ENCODE measurements around the gene CTU2.

The CTU2 gene

DNA sequence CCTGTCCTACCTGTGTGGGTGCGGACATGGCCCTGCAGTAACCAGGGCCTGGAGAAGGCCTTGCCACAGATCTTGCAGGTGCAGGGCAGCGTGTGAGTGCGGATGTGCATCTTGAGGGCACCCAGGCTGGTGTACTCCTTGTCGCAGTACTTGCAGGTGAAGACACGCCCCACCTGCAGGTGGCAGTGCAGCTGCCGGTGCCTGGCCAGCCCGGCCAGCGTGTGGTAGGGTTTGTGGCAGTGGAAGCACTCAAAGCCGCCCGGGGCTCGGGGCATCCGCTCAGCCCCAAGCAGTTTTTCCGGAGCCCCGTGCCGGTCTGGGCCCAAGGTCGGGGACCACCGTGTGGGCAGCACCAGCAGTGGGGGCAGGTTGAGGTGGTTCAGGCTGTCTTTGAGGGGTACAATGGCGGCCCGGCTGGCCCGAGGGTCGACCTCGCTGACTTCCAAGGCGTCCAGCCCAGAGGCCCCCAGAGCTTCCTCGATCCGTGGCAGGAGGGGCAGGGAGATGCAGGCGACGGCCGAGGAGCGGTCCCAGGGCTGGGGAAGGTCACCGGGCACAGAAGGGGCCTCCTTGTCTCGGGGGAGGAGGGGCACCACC is 25.1 kb upstream of the CTU2 start:
- FAIRE-seq, result no peak
- DNase-seq (ENCODE audit: low spot score), result no peak

DNA sequence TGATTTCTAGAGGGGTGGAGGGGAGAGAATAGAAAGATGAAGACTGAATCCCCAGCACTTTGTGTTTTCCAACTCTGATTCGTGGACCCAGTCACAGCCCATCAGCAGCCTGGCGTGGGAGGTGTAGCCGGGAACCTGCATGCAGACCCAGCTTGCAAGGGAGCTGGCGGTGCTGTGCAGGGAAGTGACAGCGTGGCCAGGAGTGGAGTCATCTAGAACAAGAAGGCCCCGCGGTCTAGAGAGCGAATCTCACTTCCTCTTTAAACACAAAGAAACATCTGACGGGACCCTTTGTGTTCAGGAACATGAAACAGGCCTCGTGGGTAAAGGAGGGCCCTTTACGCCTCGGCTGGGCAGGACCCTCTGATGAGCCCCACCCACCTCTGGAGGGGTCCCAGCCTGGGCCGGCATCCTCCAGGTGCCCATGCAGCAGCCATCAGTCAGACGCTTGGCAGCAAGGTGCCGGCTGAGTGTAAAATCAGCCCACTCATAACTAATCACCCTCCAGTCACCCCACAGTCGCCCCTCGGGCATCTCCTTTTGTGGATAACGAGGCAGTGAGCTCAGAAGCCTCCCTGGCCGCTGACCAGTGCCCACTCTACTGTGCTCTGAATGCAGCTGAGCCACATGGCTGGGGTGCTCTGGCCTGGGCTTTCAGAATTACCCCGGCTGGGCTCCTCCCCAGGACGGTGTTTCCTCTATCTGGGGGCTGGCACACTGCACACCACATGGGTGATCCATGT is 24.4 kb upstream of the CTU2 start:
- no peak for FAIRE-seq
- DNase-seq (ENCODE audit: low spot score), result no peak

DNA sequence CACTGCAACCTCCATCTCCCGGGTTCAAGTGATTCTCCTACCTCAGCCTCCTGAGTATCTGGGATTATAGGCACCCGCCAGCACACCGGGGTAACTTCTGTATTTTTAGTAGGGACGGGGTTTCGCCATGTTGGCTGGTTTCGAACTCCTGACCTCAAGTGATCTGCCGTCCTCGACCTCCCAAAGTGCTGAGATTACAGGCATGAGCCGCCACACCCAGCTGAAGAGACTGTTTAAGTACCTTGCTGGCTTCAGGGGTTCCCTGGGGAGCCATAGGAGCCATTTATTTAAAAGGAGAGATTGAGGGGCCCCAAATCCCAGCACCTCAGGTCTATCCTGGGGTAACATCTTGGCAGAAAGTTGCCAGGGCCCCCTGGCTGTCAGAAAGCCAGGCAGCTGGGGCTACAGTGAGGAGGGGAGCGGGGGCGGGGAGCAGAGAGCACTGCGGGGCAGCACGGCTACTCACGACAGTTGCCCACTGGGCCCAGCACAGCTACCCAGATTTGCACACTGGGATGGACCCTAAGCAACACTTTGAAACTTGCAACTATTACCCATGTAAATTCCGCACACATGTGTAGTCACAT is 21.6 kb upstream of the CTU2 start:
- no peak for DNase-seq (ENCODE audit: low spot score)
- no peak for FAIRE-seq

DNA sequence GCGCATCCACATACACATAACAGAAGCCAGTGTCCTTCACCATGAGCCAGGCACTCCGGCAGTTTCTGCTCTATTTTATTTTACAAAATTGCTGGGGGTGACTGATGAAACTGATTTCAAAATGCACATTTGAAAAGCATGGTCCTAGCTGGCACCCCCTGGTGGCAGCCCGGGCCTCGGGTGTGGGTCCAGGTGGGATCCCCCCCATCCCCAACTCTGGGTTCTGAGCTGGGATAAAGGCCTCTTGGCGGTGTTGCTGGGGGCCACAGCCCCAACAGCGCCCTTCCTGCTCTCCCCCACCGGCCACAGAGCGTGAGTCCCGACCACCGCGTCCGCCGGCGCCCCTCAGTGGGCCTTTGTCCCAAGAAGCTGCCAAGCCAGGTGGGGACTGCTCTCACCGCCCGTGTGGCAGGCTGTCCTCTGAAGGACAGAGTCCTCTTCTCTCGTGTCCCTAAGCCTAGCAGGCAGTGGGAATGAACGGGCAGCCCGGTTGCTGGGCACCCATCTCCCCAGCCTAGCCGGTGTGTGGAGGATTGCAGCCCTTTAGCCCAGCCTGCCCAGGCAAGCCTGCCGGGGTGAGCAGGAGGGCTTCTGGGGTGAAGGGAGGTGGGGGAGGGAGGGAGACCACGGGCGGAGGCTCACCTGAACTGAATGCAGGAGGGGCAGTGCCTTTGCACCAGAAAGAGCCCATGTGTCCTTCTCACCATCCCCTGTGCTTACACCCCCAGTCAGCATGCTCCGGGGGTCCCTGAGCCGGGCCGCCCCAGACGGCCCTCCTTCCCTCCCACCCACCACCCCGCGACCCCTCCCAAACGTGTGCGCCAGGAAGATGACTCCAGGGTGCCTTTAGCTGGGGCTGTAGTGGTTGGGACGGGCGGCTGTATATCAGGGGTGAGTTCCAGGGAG is 20.9 kb upstream of the CTU2 start:
- no peak for FAIRE-seq
- DNase-seq (ENCODE audit: low spot score), result no peak

DNA sequence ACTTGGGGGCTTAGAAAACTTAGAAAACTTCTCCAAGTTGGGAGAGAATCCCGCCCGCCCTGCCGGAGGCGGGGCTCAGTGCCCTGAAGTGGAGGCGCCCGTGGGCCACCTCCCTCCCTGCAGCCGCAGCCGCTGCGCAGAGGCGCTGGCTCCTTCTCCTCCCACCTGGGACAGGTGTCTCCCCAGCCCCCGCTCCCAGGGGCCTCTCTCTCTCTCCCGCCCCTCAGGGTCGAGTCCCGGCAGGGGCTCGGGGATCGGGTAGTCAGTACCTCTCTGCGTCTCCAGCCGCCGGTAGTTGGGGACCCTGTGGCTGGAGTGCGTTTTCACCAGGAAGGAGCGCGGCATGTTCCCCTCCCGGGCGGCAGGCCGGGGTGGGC is 20.3 kb upstream of the CTU2 start:
- FAIRE-seq (no peak), DNase-seq (ENCODE audit: low spot score) (no peak)

DNA sequence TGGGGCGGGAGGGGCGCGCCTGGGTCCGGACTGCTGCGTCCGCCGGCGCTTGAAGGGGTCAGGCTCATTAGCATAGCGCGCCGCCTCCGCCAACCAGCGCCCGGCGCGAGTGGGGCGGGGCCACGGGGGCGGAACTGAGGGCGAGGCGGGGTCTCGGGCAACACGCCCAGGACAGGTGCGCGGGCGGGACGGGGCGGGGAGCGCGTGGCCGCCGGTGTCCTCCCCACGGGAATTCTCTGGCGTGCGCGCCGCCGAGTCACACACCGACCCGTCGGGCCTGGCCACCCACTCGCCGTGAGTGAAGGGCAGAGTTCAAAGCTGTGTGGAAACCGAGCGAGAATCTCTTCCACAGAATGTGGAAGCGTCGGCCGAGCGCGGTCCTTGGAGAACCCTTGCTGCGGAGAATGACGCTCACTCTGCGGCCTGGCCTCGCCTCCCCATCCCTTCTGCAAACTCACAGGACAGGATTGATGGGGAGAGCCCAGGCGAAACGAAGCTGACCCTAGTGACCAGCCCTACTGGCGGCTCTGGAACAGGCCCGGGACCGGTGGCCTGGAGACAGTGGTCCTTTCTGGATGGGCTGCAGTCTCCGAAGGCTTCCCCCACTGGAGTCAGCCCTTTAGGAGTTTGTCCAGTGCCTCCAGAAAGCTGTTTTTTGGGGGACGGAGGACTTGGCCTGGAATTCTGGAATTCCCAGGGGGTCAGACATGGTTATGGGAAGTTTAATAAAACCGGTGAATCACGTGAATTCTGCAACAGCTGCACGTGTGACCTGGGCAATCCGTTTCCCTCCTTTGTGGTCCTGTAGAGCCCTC is 19.7 kb upstream of the CTU2 start, which contains the start of gene SNAI3:
TSS of gene SNAI3 (minus strand) at position 69 of the 815 bp plus-strand sequence. CDS start 101 bp downstream, outside the sequence.
- no peak for DNase-seq (ENCODE audit: low spot score)
- FAIRE-seq, result no peak

DNA sequence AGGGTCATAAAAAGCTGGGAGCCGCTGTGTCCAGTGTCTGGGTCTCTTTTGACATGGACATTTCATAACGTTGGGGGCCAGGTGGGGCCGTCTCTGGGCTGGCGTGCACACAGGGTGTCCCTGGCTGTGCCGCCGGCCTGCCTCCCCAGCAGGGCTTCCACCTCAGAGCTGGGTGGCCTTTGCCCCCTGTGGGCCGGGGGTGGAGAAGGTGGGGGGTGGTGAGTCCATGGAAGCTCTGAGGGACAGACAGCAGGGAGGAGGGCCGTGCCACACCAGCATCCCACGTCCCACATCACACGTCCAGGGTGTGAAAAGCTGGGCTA is 19.1 kb upstream of the CTU2 start:
- no peak for FAIRE-seq
- DNase-seq (ENCODE audit: low spot score), result no peak

DNA sequence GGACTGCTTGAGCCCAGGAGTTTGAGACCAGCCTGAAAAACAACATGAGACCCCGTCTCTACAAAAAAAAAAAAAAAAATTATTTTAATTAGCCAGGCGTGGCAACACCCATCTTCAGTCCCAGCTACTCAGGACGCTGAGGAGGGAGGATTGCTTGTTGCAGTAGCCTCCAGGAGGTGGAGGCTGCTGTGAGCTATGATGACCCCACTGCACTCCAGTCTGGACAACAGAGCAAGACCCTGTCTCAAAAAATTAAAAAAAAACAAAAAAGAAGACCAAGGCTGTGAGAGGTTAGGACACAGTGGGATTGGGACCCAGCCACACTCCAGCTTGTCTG is 18.7 kb upstream of the CTU2 start:
- DNase-seq (ENCODE audit: low spot score) (no peak), FAIRE-seq (no peak)

DNA sequence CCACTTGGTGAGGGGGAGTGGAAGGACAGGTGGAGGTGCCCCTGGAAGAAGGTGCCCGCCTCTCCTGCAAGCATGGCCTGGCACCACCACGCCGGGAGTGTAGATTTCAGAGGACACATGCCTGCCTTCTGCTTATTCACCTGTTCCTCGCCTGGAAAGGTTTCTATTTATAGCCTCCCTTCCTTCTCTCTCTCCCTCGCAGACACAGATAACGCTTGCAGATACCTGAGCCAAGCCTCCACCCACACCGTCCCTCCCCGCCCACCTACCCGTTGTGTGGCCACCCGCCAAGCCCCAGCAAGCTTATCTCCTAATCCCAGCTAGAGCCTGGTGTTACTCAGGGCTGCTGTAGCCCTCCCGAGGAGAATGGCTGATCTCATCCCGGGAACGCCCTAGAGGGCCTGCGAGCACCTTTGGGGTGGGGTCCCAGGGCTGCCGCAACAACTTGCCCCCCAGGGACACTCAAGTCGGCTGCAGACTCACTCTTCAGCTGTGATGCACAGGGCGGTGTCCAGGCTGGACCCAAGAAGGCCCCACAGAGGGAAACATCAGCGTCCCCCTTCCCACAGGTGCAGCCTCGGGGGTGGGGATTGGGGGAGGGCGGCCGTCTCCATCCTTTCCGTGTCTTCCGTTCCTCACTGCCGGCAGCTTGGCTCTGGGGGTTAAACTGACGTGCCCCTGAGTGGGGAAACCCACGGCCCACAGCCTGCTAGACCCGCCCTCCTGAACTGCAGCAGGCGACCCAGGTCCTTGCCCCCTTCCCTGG is 18.1 kb upstream of the CTU2 start:
- DNase-seq (ENCODE audit: low spot score) (no peak), FAIRE-seq (no peak)

DNA sequence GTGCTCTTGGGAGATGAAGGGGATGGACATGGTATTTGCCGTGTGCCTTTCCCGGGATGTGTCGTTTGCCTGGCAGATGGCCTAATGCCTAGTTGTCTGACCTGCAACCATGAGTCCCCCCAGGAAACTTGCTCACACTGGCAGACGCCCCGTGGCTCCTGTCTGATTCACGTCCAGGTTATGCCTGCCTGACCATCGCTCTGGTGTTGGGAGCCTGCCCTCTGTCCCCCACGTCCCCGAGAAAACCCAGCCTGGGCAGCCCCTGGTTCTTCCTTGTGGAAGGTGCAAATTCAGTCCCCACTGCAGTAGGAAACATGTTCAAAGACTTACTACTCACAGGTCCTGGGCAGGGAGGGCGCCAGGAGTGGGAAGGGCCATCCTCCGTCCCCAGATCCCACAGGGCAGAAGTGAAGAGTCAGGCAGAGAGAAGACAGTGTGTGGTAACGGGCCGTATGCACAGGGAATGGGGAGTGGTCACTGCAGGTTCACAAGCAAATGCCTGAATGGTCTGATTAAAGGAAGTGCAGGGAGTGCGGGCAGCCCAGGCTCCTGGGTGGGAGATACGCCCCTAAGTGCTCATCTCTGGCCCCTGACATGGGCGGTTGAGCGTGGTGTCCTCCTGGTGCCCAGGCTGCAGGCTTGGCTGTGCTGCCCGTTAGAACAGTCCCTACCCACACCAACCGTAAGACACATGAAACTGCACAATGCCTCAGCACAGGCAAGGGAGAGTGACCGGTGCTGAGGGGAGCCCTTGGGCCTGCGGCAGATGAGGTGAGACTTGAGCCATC is 15.8 kb upstream of the CTU2 start:
- FAIRE-seq (no peak), DNase-seq (ENCODE audit: low spot score) (no peak)

DNA sequence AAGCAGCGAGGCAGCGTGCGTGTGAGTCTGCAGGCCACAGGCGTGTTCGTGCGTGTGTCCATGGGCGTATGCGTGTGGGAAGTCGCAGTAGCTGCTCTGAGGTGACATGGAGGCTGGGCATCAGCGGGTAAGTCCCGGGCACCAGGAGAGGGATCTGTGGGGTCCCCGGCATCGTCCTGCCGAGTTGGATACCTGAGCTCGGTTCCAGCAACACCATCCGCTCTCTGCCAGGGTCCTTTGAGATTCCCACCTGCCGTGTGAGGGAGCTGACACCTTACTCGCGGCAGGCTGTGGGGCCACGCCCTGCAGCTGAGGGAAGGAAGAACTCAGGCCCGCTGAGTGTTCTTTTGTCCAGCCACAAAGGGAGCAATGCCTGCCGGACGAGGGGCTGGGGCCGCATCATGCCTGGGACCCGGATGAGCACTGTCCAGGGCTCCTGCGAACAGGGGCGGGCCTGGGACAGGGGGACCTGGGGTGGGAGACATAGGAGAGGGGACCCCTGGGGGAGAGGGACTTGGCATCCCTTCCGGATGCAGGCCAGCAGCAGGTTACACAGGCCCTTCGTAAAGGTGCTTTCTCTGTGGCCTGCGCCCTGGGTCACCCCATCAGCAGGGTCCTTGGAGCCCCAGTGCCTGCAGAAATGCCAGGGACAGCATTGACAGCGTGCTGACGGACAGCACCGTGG is 15.0 kb upstream of the CTU2 start:
- no peak for DNase-seq (ENCODE audit: low spot score)

DNA sequence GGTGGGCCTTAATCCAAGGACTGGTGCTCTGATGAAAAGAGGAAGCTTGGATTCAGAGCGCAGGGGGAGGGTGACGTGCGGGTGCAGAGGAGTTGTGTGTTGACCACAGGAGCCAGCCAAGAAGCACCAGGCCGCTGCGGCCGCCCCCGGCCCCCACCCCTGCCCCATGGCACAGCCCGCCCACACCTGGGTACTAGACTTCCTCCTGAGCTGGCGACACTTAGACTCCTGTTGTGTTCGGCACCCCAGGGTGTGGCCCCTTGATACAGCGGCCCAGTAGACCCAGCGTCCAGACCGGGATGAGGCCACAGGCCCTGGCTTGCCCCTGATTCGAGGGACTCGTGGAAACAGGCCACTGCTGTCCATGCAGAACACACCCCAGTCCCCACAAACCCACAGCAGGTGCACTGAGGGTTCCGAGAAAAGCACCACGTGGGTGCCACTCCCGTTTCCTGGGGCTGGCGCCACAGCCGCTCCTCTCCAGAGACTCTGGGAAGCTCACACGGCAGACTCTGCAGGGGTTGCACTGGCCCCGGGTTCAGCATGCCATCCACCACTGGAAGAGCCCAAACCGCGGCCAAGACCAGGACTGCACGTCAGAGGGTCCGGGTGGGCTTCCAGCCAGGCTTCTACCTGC is 14.3 kb upstream of the CTU2 start:
- FAIRE-seq (no peak), DNase-seq (ENCODE audit: low spot score) (no peak)

More for the DNA sequence above, 15.0 kb upstream of the CTU2 start:
- no peak for FAIRE-seq

DNA sequence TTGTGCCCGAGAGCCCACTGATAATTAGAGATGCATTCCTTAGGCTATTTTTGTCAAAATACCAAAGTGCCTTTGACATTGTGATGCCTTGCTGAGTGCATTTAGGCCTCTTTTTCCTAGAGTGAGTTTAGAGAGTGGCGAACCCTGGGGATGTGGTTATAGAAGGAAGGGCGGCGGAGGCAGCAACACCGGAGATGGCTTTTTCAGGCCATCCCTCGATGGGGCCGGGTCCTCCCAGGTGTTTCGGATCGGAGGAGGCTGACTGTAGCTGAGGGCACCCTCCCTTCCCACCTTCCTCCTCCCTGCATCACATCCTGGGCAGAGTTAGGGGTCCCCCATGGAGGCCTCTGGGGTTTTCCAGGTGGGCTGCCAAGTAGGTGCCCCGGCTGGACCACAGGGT is 13.4 kb upstream of the CTU2 start:
- no peak for FAIRE-seq
- no peak for DNase-seq (ENCODE audit: low spot score)

DNA sequence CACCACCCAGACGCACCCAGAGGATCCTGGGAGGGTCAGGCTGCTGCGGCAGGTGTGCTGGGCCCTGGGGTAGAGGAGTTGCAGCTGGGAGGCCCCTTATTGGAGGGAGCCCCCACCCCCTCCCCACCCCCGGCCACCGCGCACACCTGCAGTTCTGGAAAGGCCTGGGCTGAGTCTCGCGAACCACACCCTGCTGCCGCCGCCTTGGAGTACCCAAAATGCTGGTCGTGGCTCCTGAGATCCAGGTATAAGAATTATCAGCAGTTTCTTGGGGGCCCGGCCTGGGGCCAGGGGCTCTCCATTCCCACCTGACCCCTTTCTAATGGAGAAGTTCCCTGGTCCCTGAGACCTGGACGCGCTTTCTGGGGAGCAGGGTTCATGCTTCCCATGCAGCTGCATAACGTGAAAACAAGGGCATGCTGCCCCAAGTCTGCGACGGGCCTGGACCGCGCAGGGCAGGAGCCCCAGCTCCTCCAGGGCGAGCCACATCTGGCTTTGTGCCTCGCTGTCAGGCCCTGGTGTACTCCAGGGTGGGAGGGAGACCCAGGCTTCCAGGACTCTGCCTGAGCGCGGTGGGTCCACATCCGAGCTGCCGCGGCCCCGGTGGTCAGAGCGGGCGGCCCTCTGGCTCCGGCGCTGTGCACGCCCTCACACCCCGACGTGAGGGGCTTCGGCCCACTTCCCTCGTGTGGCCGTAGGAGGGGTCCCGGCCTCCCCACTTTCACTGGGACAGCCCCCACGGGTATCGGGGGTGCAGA is 12.7 kb upstream of the CTU2 start:
- FAIRE-seq, result no peak
- no peak for DNase-seq (ENCODE audit: low spot score)

DNA sequence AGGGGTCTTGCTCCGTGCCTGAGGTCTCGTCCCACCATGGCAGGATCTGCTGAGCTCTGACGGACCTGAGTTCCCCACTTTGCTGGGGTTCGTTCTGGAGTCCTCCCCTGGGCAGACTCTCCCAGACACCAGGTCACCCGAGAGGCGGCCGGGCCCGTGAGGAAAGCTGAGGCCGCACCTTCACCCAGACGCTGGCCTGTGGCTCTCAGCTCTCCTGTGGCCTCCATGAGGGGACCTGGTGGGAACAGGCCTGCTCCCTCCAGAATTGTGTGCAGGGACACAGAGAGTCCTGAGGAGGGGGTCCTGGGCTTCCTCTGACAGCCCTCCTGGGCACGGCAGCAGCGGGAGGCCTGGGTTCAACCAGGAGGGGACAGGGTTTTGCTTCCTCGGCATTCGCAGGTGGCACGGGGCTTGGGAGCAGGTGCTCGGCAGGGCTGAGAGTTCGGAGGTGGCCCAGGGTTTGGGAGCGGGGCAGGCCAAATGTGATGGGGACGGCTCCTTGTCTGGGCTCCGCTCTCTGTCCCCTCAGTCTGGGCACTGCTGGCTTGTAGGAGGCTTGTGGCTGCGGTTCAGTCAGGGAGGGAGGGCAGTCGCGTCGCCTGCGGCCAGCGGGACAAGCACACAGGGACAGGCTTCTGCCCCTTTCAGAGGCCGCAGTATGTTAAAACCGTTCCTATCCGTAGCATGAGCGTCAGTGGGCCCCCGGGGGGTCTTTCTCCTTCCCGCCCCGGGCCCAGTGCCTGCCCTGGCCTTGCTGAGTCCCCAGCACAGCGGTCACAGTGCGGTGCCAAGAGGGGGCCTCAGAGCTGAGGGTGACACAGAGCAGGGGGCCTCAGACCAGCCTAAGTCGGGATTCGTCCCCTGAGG is 11.8 kb upstream of the CTU2 start:
- FAIRE-seq, result no peak
- DNase-seq (ENCODE audit: low spot score), result no peak

DNA sequence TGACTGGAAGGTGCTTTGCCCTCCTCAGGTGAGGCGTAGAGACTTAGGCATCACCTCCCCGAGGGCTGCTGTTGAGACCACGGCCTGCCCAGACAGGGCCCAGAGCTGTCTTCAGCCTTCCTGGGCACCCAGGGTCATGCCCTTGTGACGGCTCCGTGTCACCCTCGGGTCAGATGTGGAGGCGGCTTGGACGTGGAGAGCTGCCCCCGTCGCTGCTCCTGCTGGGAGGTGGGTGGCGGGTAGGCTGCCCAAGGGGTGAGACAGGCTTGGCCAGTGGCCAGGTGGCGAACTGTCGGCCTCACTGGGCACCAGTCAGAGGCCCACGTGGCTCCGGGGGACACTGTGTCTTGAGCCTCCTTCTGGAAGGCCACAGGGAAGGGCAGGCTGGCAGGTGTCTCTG is 11.1 kb upstream of the CTU2 start:
- DNase-seq (ENCODE audit: low spot score), result no peak
- no peak for FAIRE-seq

DNA sequence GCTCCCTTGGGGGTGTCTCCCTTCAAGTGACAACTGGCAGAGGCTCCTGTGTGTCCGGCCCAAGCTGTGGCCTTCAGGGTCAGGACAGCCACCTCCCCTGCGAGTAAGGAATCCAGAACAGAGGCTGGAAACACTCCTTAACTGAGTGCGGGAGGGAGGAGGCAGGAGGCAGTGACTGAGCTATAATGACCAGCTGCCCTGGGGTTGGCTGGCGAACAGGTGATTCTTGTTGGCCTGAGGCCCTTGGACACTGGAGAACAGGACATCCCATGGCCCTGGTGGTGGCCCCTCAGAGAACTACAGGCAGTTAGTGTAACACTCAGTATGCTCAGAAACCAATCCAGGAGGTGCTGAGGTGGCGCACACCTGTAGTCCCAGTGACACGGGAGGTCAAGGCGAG is 10.6 kb upstream of the CTU2 start:
- no peak for DNase-seq (ENCODE audit: low spot score)
- FAIRE-seq, result no peak

All from RCC 7860 (cell line).